MV-4-11 (cell line): ENCODE data around the gene STAT4.

Experiments used
- DNase-seq: peaks from one replicate; lab custom pipeline; 2025; lab: John Stamatoyannopoulos, UW

The STAT4 gene

DNA sequence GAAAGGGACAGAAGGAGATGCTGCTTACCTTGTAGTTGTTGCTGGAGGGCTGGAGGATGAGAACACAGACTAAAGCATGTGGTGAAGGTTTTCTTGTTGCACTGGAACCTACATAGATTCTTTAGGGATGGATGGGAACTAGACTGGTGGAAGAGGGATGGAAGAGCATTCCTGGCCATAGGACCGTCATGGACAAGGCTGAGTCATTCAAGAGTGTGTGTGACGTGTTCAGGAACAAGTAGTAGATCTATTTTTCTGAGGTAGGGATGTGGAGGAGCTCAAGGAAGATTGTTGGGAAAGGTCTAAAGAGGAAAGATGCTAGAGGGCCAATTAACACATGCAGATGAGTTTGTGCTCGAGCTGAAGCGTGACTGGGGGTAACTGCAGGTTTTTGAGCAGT, 6.6 kb downstream of the STAT4 start:
- no peak for DNase-seq

DNA sequence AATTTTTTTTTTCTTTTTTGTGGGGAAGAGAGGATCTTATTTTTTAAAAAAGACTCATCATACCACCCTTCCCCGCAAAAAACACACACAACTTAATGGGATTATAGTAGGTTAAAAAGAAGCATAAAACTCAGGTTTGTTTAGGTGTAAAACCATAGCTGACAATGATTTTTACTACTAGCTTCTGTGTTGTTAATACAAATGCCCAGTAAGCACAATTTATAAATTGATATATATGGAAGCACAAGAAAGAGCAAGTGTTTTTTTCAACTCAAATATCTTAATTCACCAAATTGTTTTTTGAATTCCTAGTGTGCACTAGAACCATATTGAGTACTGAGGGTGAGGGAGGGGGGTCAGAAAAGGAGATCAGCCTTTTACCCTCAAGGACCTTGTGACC, 7.0 kb downstream of the STAT4 start:
- DNase-seq: no peak

DNA sequence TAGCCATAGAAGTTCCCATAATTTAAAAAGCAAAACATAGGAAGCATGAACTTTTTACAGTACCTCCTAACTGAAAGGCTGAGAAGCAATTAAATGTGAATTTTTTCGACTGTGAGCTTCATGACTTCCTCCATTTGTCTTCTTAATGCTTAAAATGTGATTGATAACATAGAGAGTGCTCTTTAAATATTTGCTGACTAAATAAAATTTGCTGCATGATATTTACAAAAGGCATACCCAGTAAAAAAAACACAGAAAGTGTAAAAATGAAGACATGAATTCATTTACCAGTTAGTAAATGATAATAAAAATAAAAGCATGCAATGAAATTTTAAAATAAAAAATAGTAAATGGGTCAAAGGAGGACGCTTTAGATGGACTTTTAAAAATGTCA, 21.9 kb downstream of the STAT4 start:
- no peak for DNase-seq

DNA sequence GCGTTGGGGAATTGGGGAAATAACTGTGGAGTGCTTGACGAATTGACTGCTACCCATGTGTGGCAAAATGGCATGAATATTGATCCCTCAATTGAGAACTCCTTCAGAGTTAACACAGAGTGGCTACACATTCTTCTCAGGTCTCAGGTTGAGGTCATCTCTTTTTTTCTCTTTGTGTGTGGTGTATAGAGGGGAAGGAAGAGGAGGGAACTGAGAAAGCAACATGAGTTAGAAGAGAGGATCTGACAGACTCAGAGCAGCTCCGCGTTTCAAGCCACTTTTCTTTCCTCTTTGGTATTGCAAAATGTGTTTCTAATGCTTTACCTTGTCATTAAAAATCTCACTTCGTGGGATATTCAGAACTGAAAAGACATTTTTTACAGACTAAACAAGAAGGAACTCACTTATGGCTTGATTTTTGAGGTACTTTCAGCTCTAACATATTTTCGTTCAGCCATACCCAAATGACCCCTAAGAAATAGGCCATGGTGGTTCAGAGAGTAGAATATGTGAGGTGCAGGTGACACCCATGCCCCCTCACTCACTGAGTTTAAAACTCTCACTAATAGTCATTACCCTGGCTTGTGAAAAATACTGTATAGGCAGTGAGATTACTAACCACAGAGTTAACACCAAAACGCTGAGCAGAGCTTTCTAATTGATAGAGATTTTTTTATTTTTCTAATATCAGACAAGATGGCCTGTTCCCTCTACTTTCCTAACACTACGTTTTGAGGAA, 22.5 kb downstream of the STAT4 start:
- DNase-seq: peak; percentile 42

DNA sequence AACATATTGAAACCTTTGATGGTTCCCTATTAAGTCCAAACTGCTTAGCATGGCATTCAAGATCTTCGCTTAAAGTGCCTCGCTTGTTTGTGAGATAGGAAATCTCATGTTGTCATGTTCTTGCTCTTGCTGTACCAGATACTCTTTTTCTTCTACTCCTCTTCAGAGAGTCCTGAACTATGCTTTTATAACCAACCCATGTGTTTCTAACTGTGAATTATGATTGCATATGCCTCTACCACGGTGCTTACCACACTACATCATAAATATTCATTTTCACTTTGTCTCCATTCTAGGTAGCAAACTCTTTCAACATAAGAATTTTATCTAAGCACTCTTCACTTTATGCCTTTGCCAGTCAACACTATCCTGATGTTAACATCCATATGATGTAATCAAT, 23.6 kb downstream of the STAT4 start:
- DNase-seq: no peak

DNA sequence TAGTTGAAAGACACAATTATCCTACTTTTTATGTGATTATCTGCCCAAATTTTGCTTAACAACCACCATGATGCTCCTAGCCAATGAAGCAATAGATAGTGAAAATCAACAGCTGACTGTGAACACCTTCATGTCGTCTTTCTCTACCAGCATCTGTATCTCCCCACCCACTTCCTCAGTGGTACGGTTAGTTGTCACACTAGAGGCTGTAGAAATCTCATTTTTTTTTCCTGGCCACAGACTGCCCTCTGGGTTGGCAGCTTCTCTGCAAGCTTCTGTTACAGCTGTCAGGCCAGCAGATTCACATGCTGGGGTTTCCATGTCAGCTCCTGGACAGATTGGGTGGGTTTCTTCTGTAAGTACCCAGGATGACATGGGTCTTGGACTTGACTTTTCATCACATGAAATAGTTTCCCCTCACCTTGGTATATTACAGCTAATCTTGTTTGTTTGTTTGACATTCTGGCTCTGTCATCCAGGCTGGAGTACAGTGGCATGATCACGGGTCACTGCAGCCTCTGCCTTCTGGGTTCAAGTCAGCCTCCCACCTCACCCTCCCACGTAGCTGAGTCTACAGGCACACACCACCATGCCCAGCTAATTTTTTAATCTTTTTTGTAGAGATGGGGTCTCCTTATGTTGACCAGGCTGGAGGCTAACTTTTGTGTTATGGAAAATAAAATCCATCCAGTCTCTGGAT, 24.3 kb downstream of the STAT4 start:
- no peak for DNase-seq

DNA sequence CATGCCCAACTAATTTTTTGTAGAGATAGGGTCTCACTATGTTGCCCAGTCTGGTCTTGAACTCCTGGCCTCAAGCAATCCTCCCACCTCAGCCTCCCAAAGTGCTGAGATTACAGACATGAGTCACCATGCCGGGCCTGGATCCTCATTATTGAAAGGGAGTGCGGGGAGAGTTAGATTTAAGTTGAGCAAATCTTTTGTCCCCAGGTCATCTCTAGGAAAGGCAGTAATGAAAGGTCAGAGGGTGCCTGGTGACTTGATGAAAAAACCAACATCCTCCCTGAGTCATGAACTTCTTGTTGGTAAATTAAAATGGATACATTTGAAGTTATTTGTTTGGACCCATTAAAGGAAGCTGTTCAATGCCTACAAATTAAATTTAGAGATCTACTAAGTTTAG, 25.1 kb downstream of the STAT4 start:
- DNase-seq: no peak

DNA sequence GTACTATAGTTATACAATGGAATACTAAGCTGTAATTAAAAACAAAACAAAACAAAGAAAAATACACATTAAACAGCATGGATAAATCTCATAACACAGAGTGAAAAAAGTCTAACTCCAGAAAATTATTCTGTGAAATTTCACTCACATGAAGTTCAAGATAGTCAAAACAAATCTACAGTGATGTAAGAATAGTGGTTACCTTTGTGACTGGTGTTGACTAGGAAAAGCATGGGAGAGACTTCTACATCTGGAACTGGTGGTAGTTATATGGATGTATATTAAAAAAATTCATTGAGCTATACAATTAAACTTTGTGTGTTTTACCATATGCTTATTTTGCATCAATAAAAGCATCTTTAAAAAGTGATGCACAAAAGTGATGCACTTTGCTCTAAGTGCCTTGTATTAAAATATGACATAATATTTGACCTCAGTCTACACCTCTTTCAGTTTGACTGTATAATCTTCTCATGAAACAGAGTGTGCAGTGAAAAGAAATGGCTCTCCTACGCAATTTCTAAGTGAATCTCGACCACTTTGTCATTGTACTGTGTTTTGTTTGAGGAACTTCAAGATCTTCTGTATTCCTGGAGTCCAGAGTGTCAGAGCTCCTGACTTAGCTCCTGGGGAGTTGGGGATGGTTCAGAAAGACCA, 28.0 kb downstream of the STAT4 start:
- DNase-seq: no peak

DNA sequence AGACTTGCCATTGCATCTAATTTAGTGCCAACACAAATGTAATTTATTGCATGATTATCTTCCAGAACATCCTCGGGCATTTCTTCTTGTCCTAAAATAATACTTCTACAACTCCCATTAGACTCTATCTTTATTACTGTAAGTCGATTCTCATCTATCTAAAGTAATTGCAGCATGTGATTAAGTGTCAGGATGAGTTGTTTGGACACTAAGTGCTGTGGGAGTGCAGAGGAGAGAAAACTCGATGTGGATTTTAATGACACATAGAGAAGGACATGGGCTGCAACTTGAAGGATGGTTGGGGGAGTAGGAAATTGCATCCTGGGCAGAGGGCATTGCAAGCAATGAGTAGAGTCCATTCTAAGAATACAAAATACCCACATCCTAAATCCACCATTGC, 33.5 kb downstream of the STAT4 start:
- no peak for DNase-seq

DNA sequence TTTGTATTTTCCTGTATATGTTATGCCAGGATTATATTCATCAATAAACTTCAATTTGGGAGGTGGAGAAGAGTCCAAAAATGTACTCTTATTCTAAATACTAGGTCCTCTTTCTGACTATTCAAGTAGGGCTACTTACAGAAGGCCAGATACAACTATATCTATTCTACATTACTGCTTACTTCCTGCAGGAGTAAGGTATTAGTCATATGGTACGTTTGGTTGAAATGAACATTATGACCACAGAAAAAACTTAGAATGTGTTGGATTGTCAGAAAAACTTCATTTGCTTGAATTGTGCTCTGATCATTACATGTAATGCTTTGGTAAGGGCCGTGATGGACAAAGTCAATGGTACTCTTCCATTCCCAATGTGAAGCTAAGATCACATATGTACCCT, 35.0 kb downstream of the STAT4 start:
- DNase-seq: no peak

DNA sequence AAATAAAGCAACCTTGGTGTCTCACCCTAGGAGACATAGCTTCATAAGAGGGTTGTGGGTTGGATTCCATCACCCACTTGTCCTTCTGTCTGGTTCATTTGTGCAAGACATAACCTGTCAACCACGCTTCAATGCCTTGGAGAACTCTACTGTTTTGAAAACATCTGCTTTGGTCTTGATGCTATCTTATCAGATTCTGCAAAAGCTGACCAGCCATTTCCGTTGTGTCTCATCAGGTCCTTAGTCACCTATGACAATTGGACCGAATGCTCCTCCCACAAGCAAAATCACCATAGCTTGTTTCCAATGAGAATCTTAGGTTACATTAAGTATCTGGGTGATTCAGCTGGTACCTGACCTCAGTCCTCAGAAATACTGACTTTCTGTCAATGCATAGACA, 35.4 kb downstream of the STAT4 start:
- DNase-seq: no peak

DNA sequence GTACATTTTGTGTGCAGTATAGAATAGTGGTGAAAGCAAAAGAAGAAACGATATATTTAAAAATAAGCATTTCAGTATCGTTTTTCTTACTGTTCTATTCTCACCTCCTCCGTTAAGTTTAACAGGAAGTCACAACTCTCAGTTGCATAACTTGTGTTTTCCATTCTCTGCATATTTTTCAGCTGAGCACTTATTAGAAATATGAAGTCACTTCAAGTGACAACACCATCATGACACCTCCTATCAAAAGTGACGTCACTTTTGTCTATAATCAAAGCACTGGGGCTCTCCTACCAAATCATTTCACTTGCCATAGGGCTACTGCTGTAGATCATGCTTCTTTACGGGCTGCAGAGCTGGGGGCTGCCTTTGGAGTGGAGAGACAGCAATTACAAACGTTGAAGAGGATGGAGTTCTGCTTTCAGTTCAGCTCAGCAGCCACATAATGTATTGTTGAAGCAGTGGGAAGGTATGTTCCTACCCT, 36.3 kb downstream of the STAT4 start:
- peak; percentile 84 for DNase-seq

DNA sequence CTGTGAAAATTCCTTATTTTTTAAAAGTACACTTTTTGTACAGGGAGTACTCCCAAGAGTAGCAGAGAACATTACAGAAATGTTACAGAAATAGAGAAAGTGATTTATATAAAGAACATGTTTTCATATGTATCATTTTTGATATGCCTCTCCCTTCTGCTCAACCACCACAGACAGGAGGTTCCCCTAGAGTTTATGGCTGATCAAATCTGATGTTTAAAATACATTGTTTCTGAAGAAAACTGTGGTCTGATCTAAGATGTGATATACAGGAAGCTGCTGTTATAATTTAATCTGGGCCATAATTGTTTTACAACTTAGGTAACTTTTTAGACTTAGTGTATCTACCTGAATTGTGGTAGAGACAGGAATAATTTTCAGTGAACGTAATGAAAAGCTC, 37.0 kb downstream of the STAT4 start:
- DNase-seq: no peak

DNA sequence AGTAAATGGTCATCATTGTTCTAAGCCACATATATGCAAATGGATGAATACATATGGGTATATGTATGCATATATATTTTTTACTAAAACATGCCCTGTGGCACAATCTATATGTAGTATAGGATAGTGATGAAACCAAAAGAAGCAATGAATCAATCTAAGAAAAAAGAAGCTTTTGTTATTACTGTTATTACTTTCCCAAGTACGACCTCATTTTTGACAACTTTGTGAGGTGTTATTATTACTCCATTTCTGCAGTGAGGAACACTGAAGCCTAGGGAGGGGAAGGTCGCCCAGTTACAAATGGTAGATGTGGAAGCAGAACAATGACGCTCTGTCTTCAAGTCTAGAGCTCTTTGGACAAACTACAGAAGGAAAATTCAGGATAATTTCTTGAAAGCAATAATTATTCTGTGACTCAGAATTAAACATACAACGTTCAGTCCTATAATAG, 38.3 kb downstream of the STAT4 start:
- DNase-seq: no peak

DNA sequence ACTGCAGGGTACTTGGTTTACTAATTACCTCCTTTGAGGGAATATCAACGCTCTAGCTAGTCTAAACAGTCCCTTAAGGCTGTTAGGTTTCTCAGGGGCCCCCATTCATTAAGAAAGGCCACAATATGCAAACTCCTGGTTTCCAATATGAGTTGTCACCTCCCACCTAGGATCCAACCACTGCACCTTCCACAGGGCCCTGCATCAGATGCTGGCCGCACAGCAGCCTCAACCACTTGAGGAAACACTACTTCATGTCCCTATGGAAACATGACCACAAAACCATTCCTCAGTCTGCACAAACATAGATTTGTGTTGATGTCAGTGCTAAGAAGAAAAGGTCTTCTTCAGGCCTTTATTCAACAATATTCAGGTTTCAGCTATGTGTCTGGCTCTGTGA, 40.9 kb downstream of the STAT4 start:
- DNase-seq: no peak

DNA sequence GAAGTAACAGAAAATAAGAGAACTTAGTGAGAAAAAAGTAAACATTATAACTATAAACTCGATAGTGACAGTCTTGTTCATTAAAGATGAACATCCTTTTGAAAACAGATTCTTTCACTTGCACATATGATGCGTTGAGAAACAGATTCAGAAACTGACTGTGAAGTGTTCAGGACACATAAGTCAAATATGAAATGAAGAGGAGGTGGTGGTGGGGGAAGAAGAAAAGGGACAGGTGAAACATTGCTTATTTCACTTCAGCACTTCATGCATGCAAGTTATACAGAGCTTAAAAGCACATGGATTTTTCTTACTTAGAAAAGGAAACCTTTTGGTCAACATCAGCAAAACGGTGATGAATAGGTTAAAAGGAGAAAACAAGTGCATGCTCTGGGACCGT, 42.5 kb downstream of the STAT4 start:
- DNase-seq: no peak

DNA sequence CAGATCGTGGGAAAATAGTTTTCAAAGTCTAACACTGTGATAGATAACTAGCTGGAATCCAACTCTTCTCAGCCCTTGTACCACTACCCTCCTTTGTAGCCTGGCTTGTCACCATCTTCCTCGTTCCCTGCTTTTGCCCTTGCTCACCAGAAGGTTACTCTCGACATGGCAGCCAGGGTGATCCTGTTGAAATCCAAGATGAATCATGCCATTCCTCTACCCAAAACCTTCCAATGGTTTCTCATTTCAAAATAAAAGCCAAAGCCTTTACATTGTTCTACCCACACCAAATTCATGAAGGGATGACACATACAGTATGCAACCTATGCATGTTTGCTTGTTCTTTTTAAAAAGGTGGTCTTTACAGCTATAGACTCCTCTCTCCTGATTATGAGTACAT, 45.7 kb downstream of the STAT4 start:
- DNase-seq: no peak

DNA sequence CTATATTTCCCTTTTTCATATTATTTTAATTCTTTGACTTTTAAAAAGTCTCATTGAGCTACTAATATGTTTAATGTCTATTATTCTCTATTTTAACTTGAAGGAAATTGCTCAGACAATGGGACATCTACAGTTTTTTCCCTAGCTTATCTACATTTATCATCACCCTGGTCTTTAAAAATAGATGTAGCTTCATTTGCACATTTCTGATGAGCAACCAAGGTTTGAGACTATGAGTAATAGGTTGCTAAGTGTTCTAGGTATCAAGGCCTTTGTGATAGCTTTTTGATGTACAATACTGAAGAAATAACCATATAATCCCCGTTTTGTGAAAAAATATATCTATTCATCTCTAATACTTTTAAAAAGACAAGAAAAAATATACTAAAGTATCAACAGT, 47.0 kb downstream of the STAT4 start:
- no peak for DNase-seq

DNA sequence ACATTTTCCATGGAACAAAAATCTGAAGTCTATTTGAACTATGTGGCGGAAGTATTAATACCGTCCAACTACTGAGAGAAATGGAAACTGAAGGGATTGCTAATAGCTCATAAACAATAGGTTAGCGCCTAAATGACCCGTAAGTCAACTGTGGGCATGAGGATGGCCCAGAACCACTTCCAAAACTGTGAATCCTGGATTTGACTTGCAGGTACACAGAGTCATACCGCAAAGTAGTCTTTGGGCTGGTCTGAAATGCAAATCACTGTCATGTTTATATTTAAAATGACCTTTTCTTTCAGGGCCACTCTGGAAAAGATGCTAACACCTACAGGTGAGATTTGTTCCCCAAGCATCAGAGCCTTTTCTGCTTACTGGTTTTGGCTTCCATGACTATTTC, 50.6 kb downstream of the STAT4 start:
- DNase-seq: no peak

DNA sequence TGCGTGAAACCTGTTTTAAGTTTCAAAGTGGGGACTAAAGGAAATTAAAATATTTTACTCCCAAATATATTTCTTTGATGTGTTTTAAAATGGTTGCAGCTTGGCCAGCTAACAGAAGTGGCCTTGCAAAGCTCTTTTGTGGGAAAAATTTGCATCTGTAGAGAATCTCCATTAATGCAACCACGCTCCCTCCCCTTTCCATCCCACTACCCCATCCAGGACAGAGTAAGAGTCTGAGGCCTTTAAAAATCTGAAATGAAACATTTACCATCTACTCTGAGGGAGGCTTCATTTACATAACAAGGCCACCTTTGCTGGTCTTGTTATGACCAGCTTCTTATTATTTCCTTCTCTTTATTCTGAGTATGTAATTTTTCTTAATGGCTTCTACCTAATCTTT, 63.5 kb downstream of the STAT4 start:
- no peak for DNase-seq

DNA sequence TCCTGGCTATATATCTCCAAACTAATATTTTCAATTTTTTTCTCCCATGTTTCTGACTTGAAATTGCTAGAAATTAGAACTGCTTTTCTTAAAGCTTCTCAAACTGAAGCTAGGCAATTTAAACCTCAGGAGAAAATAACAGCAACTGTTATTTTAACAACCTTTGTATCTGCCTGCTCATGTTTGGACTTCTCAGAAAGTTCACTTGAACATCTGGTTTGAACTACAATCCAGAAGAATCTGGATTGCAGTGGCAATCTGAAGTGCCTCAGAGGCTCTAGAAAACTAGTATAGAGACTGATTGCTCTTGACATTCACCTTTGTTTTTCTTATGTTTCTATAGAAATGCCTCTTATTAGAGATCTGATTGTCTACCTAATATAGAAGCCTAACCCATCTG, 64.1 kb downstream of the STAT4 start:
- no peak for DNase-seq

DNA sequence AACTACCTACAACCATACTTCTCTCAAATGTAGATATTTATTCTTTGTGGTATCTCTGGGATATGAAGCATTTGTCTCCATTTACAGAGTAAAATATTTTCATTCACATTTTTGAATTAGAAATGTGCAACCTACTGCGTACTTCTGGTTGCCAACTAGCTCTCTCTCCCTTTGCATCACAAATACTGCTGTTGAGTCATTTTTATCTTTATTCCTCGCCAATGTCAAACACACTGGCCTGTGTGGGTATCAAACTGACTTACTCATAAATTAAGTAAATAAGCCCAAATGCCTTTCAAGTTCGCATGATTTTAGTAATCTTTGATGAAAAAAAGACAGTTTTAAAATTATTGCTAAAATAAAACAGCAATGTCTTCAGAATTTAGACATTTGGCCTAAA, 67.3 kb downstream of the STAT4 start:
- DNase-seq: no peak

DNA sequence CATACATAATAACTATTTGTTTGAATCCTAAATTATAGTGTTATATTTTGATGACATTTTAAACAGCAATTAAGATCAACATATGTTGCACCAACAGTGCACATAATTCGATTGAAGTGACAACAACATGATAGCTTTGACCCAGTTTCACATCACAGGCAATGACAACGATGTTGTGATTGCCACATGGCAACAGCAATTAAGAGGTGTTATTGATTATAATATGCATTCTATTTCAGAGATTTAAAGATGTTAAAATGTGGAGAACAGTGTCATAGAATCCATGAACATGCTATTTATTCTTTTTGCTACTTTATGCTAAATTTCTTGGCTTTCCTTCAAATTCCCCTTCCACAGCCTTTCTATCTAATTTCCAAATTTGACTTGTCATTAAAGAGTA, 68.5 kb downstream of the STAT4 start:
- no peak for DNase-seq
